ENCODE results near the gene GOLGA8O.
"Not testable (repeated sequence)": the region's sequence is repeated elsewhere in the genome, so short reads cannot be mapped to it uniquely, and the experiment has no call there.

GOLGA8O gene

DNA sequence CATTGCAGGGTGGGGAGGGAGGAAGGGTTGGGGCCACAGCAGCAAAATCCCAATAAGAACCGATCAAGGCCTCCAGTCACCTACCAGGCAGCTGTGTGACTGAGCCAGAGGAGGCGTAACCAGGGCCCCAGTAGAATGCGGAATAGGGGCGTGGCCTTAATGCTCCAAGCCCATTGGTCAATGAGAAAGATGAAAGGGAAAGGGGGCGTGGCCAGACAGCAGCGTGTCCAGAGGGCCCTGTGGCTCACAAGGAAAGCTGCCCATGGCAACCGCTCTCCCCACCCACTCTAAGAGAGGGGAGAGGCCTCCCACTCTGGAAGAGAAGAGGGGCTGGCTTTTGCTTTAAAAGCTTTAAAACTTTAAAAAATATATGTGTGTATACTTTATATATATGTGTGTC lies at the start of gene GOLGA8O:
Gene GOLGA8O (minus strand): TSS at position 101 of the 400 bp plus-strand sequence. CDS start 98 bp downstream, at position 3.
- H3K27ac Mint-ChIP-seq; H3K36me3 Mint-ChIP-seq (ENCODE audit: low read depth); H3K27me3 Mint-ChIP-seq; H3K4me3 Mint-ChIP-seq; H3K9me3 Mint-ChIP-seq; H3K4me1 Mint-ChIP-seq (ENCODE audit: low read depth): not testable (repeated sequence)

DNA sequence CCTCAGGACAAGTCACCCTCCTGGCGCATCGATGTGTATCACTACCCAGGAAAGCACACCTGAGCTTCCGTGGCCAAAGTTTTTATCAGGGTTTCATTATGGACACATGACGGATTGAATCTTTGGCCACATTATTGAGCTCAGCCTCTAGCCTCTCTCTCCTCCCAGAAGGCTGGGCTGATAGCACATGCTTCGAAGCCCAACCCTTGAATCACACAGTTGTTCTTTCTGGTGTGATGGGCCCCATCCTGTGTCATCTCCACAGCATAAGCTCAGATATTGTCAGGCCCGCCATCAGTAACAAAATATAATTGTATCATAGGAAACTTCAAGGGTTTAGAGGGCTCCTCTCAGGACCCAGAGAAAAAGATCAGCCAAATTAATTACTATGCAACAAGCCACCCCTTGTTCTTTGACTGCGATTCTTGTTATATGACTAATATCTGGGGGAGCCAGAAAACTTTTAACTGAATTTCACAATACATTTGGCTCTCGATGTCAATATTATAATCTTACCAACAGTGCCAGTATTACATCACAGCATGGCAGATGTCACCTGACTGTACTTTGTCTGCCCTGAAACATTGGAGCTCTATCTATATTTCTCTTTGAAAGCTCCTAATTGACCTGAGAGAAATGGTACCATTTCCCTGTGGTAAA lies 48.8 kb upstream of the GOLGA8O start:
- H3K27ac Mint-ChIP-seq, H3K4me3 Mint-ChIP-seq, H3K27me3 Mint-ChIP-seq: not testable (repeated sequence)

GRCh38 chr15:32502946-32503345 lies 47.5 kb upstream of the GOLGA8O start:
- H3K27me3 Mint-ChIP-seq; H3K36me3 Mint-ChIP-seq (ENCODE audit: low read depth); H3K4me3 Mint-ChIP-seq; H3K27ac Mint-ChIP-seq; H3K4me1 Mint-ChIP-seq (ENCODE audit: low read depth); H3K9me3 Mint-ChIP-seq: not testable (repeated sequence)

More for the DNA sequence above, 48.8 kb upstream of the GOLGA8O start:
- H3K4me1 Mint-ChIP-seq (ENCODE audit: low read depth); H3K9me3 Mint-ChIP-seq; H3K36me3 Mint-ChIP-seq (ENCODE audit: low read depth): not testable (repeated sequence)

DNA sequence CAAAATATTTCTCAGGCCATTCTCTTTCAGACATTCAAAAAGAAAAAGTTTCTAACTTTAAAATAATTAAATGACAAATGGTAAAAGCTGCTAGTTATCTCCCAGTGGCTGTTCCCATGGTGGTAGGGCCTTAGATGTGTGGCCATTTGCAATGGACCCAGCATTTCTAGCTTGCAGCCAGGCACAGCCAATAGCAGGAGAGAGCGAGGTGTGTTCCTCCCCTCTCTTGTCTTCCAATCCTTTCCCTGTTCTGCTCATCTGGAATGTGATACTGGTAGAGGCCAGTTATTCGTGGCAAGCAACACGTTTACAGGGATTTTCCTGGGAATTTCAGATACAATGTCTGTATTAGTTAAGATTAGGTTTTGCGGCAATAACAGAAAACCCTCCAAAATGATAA lies 37.3 kb upstream of the GOLGA8O start:
- H3K27ac Mint-ChIP-seq; H3K27me3 Mint-ChIP-seq; H3K4me3 Mint-ChIP-seq; H3K4me1 Mint-ChIP-seq (ENCODE audit: low read depth); H3K36me3 Mint-ChIP-seq (ENCODE audit: low read depth); H3K9me3 Mint-ChIP-seq: not testable (repeated sequence)

DNA sequence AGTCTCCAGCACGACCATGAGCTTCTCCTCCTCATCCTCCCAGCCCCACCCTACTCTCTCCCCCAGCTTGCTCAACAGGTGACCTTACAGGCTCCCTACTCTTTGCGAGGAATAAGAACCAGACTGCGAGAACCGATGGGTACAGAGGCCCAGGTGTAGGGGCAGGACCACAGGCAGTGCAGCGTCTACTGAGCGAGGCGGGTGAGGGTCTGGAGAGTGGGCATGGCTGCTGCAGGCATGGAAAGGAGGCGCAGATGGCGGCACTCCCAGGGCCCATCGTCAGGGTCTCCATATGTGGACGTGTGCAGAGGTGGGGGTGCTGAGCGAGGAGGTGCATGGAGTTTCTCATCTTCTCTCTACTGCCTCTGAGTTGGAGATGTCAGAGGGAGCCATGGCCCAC lies 31.0 kb upstream of the GOLGA8O start:
- not testable (repeated sequence) for H3K36me3 Mint-ChIP-seq (ENCODE audit: low read depth); H3K27ac Mint-ChIP-seq; H3K27me3 Mint-ChIP-seq; H3K4me3 Mint-ChIP-seq; H3K9me3 Mint-ChIP-seq; H3K4me1 Mint-ChIP-seq (ENCODE audit: low read depth)

- not testable (repeated sequence) for H3K4me1 Mint-ChIP-seq (ENCODE audit: low read depth); H3K36me3 Mint-ChIP-seq (ENCODE audit: low read depth); H3K27ac Mint-ChIP-seq; H3K9me3 Mint-ChIP-seq; H3K4me3 Mint-ChIP-seq; H3K27me3 Mint-ChIP-seq
These were observed 27.9 kb upstream of the GOLGA8O start for GRCh38 chr15:32483377-32483776.

GRCh38 chr15:32481683-32482082 lies 26.2 kb upstream of the GOLGA8O start:
- H3K27ac Mint-ChIP-seq; H3K4me3 Mint-ChIP-seq; H3K36me3 Mint-ChIP-seq (ENCODE audit: low read depth); H3K9me3 Mint-ChIP-seq; H3K27me3 Mint-ChIP-seq; H3K4me1 Mint-ChIP-seq (ENCODE audit: low read depth): not testable (repeated sequence)

DNA sequence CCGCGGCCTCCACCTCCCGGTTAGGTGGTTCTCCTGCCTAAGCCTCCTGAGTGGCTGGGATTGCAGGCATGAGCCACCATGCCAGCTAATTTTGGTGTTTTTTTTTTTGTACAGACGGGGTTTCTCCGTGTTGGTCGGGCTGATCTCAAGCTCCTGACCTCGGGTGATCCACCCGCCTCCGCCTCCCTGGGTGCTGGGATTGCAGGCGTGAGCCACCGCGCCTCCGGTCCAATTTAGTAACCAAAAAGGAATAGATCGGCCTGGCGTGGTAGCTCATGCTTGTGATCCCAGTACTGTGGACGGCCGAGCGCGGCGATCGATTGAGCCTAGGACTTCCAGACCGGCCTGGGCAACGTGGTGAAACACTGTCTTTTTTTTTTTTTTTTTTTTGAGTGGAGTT lies 12.6 kb upstream of the GOLGA8O start:
- not testable (repeated sequence) for H3K27me3 Mint-ChIP-seq

GRCh38 chr15:32440445-32440977 lies 14.9 kb downstream of the GOLGA8O start:
- H3K36me3 Mint-ChIP-seq (ENCODE audit: low read depth); H3K27ac Mint-ChIP-seq; H3K4me1 Mint-ChIP-seq (ENCODE audit: low read depth); H3K4me3 Mint-ChIP-seq; H3K27me3 Mint-ChIP-seq; H3K9me3 Mint-ChIP-seq: not testable (repeated sequence)

More for the DNA sequence above, 12.6 kb upstream of the GOLGA8O start:
- H3K4me3 Mint-ChIP-seq; H3K27ac Mint-ChIP-seq; H3K9me3 Mint-ChIP-seq; H3K4me1 Mint-ChIP-seq (ENCODE audit: low read depth); H3K36me3 Mint-ChIP-seq (ENCODE audit: low read depth): not testable (repeated sequence)

- not testable (repeated sequence) for H3K27me3 Mint-ChIP-seq; H3K4me1 Mint-ChIP-seq (ENCODE audit: low read depth); H3K9me3 Mint-ChIP-seq; H3K36me3 Mint-ChIP-seq (ENCODE audit: low read depth); H3K4me3 Mint-ChIP-seq; H3K27ac Mint-ChIP-seq
These were observed 21.1 kb downstream of the GOLGA8O start for GRCh38 chr15:32434102-32434963.

DNA sequence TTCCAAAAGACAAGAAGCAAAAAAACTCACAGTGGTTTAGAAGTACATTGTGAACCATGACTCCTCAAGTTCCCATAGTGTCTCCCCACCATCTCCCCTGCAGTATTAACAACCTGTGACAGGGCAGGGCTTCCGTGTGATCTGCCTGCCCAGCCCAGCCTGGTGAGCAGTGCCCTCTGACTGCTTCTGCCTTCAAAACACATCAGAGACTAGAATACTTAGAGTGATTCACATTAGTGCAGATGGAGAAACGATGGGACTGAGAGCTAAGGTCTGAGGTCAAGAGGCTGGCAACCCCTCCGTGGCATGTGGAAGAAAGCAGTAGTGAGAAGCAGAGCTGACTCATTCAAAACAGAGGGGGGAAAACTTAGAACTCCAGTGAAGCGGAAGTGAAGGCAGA lies 27.8 kb downstream of the GOLGA8O start:
- not testable (repeated sequence) for H3K27ac Mint-ChIP-seq; H3K9me3 Mint-ChIP-seq; H3K4me3 Mint-ChIP-seq; H3K27me3 Mint-ChIP-seq; H3K36me3 Mint-ChIP-seq (ENCODE audit: low read depth); H3K4me1 Mint-ChIP-seq (ENCODE audit: low read depth)

DNA sequence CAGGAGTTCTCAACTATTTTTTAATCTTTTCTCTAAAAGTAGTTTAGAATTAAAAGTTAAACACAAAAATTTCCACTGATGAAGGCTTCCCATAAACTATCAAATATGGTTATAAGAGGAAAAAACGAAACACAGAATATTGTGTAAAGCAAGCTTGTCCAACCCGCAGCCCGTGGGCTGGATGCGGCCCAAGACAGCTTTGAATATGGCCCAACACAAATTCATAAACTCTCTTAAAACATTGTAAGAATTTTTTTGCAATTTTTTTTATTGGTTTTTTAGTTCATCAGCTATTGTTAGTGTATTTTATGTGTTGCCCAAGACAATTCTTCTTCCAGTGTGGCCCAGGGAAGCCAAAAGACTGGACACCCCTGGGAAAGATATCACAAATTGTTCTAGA lies 28.9 kb downstream of the GOLGA8O start:
- H3K9me3 Mint-ChIP-seq; H3K27me3 Mint-ChIP-seq; H3K27ac Mint-ChIP-seq; H3K4me3 Mint-ChIP-seq; H3K36me3 Mint-ChIP-seq (ENCODE audit: low read depth); H3K4me1 Mint-ChIP-seq (ENCODE audit: low read depth): not testable (repeated sequence)

- not testable (repeated sequence) for H3K36me3 Mint-ChIP-seq (ENCODE audit: low read depth); H3K4me1 Mint-ChIP-seq (ENCODE audit: low read depth); H3K27me3 Mint-ChIP-seq; H3K27ac Mint-ChIP-seq; H3K9me3 Mint-ChIP-seq; H3K4me3 Mint-ChIP-seq
These were observed 47.5 kb downstream of the GOLGA8O start for GRCh38 chr15:32407903-32408302.

DNA sequence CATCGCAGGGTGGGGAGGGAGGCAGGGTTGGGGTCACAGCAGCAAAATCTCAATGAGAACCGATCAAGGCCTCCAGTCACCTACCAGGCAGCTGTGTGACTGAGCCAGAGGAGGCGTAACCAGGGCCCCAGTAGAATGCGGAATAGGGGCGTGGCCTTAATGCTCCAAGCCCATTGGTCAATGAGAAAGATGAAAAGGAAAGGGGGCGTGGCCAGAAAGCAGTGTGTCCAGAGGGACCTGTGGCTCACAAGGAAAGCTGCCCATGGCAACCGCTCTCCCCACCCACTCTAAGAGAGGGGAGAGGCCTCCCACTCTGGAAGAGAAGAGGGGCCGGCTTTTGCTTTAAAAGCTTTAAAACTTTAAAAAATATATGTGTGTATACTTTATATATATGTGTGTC lies 52.2 kb downstream of the GOLGA8O start, which contains the start of gene GOLGA8K:
Gene GOLGA8K (minus strand): TSS at position 101 of the 400 bp plus-strand sequence. CDS start 98 bp downstream, at position 3.
- not testable (repeated sequence) for H3K27ac Mint-ChIP-seq

GRCh38 chr15:32396522-32396921 lies 58.9 kb downstream of the GOLGA8O start:
- not testable (repeated sequence) for H3K27me3 Mint-ChIP-seq; H3K4me3 Mint-ChIP-seq; H3K36me3 Mint-ChIP-seq (ENCODE audit: low read depth); H3K27ac Mint-ChIP-seq; H3K4me1 Mint-ChIP-seq (ENCODE audit: low read depth); H3K9me3 Mint-ChIP-seq

More for the DNA sequence above, 52.2 kb downstream of the GOLGA8O start, which contains the start of gene GOLGA8K:
- H3K36me3 Mint-ChIP-seq (ENCODE audit: low read depth); H3K27me3 Mint-ChIP-seq; H3K4me3 Mint-ChIP-seq; H3K9me3 Mint-ChIP-seq; H3K4me1 Mint-ChIP-seq (ENCODE audit: low read depth): not testable (repeated sequence)
